CD14-positive monocyte (primary cell): ENCODE measurements around the gene ZBTB17. TPM values are rescaled to one million over a fixed set of nuclear protein-coding genes. Genes with fewer than 3 reads are reported as not detected.

Source experiments
- DNase-seq, 3 donors: peaks; one replicate each; pipeline ENCODE4 v3.0.0-alpha.2; 2011 to 2022
- H2AFZ ChIP-seq: 2 replicates; pipeline ENCODE4 v1.6.0; 2012; ENCODE audit warnings: mild to moderate bottlenecking, low read depth, low read length, inconsistent platforms; ENCODE audit not compliant: insufficient read depth, poor library complexity, severe bottlenecking
- H3K27ac ChIP-seq, 2 donors: 1 replicate in 1 of 2; 2 replicates in 1 of 2; pipeline ENCODE4 v1.5.1; 2012 to 2013; ENCODE audit warnings: low read length in 2 of 2, control low read depth in 1 of 2, inconsistent platforms in 1 of 2, low read depth in 1 of 2, mild to moderate bottlenecking in 1 of 2
- H3K27me3 ChIP-seq, 2 donors: one replicate each; pipeline versions ENCODE4 v1.6.0 to v1.6.1; 2011 to 2013; ENCODE audit warnings: low read length in 2 of 2; ENCODE audit not compliant: control insufficient read depth in 2 of 2, insufficient read depth in 2 of 2
- H3K36me3 ChIP-seq, 2 donors: replicated peaks in 1 of 2; 1 replicate in 1 of 2; 2 replicates in 1 of 2; pipeline versions ENCODE4 v1.5.1 to v1.6.1; 2012 to 2013; ENCODE audit warnings: low read length in 2 of 2, control low read depth in 1 of 2, inconsistent platforms in 1 of 2, mild to moderate bottlenecking in 1 of 2; ENCODE audit not compliant: insufficient read depth in 2 of 2, control insufficient read depth in 1 of 2
- H3K4me1 ChIP-seq, 2 donors: 1 replicate in 1 of 2; 2 replicates in 1 of 2; pipeline versions ENCODE4 v1.5.1 to v1.6.1; 2012 to 2013; ENCODE audit warnings: low read length in 2 of 2, control low read depth in 1 of 2, inconsistent platforms in 1 of 2, mild to moderate bottlenecking in 1 of 2, moderate library complexity in 1 of 2; ENCODE audit not compliant: insufficient read depth in 2 of 2, control insufficient read depth in 1 of 2
- H3K4me2 ChIP-seq: replicated peaks from 2 replicates; pipeline ENCODE3; 2012; ENCODE audit warnings: low read length, moderate library complexity, mild to moderate bottlenecking; ENCODE audit not compliant: poor library complexity, severe bottlenecking; ENCODE audit errors: extremely low read depth
- H3K4me3 ChIP-seq, 3 experiments: fragments of 200-600 bp in 1 of 3; sonication (generic) in 1 of 3; replicated peaks in 1 of 3; 1 replicate in 2 of 3; 2 replicates in 1 of 3; pipeline ENCODE4 v1.5.1; 2011 to 2013; ENCODE audit warnings: low read length in 3 of 3, mild to moderate bottlenecking in 3 of 3, control low read depth in 2 of 3, low read depth in 2 of 3, inconsistent platforms in 1 of 3, moderate library complexity in 1 of 3
- H3K79me2 ChIP-seq: 2 replicates; pipeline ENCODE4 v1.6.0; 2012; ENCODE audit warnings: mild to moderate bottlenecking, control low read depth, inconsistent platforms, low read length, moderate library complexity; ENCODE audit not compliant: insufficient read depth
- H3K9ac ChIP-seq: 2 replicates; pipeline ENCODE4 v1.6.0; 2017; ENCODE audit warnings: low read length, mild to moderate bottlenecking; ENCODE audit not compliant: insufficient read depth, poor library complexity, severe bottlenecking
- H3K9me3 ChIP-seq, 2 donors: replicated peaks in 1 of 2; 1 replicate in 1 of 2; 2 replicates in 1 of 2; pipeline versions ENCODE4 v1.5.1 to v1.6.1; 2012 to 2013; ENCODE audit warnings: low read length in 2 of 2, control low read depth in 1 of 2; ENCODE audit not compliant: control insufficient read depth in 1 of 2, insufficient read depth in 1 of 2
- H4K20me1 ChIP-seq: 2 replicates; pipeline ENCODE4 v1.6.0; 2012; ENCODE audit warnings: mild to moderate bottlenecking, low read length, control low read depth, moderate library complexity; ENCODE audit not compliant: insufficient read depth
- H3K27ac Mint-ChIP-seq, 7 donors: one replicate each; pipeline ENCODE4 v1.8.0; 2020; ENCODE audit warnings: mild to moderate bottlenecking in 7 of 7, mixed read lengths in 7 of 7, moderate library complexity in 6 of 7, inconsistent platforms in 2 of 7
- H3K27me3 Mint-ChIP-seq, 3 donors: one replicate each; pipeline ENCODE4 v1.8.0; 2021 to 2022; ENCODE audit warnings: low read depth in 3 of 3, mild to moderate bottlenecking in 3 of 3, mixed read lengths in 3 of 3, moderate library complexity in 3 of 3, inconsistent platforms in 1 of 3
- H3K36me3 Mint-ChIP-seq, 2 donors: one replicate each; pipeline ENCODE4 v1.8.0; 2020; ENCODE audit warnings: mixed read lengths in 2 of 2, inconsistent platforms in 1 of 2, mild to moderate bottlenecking in 1 of 2
- H3K4me1 Mint-ChIP-seq: one replicate; pipeline ENCODE4 v1.8.0; 2020; ENCODE audit warnings: mild to moderate bottlenecking, mixed read lengths
- H3K4me3 Mint-ChIP-seq, 2 donors: one replicate each; pipeline ENCODE4 v1.8.0; 2020; ENCODE audit warnings: mild to moderate bottlenecking in 2 of 2, mixed read lengths in 2 of 2, moderate library complexity in 1 of 2
- H3K9me3 Mint-ChIP-seq, 7 donors: one replicate each; pipeline ENCODE4 v1.8.0; 2020 to 2022; ENCODE audit warnings: mixed read lengths in 7 of 7, mild to moderate bottlenecking in 6 of 7, moderate library complexity in 6 of 7, inconsistent platforms in 2 of 7
- CTCF ChIP-seq: fragments of 200-600 bp; IDR thresholded peaks from one replicate; pipeline ENCODE4 v1.8.0; 2022; ENCODE audit warnings: antibody characterized with exemption, mild to moderate bottlenecking
- WGBS: methylation state at CpG from one replicate; pipeline ENCODE4 v1.1.5; 2013; ENCODE audit warnings: missing lambda C conversion rate; ENCODE audit not compliant: insufficient coverage; 5-methylcytosine and 5-hydroxymethylcytosine counted together
- intact Hi-C, 2 donors: fragments of 100-400 bp; cut with micrococcal nuclease; formaldehyde crosslinking; loops; one replicate each; pipeline versions ENCODE4 v1.15.0 to v1.15.1; 2023
- polyA plus RNA-seq, 3 donors: library from polyadenylated mRNA; depleted of rRNA in 1 of 3; unstranded in 2 of 3; stranded (reverse) in 1 of 3; fragments of 300-500 nt in 2 of 3; fragments of >200 nt in 1 of 3; fragmentation: Illumina TruSeq in 2 of 3; gene quantifications; 1 replicate in 2 of 3; 2 replicates in 1 of 3; pipeline ENCODE4 v1.2.3, GENCODE V29; 2012 to 2021

ZBTB17 gene
- polyA plus RNA-seq, 3 donors, result 2.8 to 93.3 (median 7.6) TPM

DNA sequence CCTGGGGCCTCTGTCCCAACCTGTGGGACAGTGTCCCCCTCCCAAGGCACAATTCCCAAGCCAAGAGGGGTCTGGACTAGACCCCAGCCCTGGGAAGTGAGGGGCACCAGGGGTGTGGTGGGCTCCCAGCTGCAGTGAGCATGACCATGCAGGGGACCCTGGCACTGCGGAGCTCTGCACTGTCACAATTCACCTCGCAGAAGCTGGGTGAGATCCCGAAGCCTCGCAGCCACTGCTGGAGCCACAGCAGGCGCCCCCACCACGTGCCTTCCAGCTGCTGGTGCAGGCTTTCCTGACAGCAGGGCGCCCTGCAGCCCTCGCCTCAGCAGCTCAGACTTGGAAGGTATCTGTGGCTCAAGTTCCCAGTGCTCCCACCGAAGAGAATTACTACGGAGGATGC is 18.2 kb upstream of the ZBTB17 start:
- Histone ChIP-seq H2AFZ (no peak overlapping the region), H4K20me1 (no peaks in the 10 kb centered on the region), H3K27me3 (no peaks in the 10 kb centered on the region), H3K27ac (no peak overlapping the region), H3K4me3 (no peak overlapping the region), H3K9ac (no peak overlapping the region), H3K79me2 (no peaks in the 10 kb centered on the region), H3K36me3 (no peaks in the 10 kb centered on the region), H3K4me2 (no peak overlapping the region), H3K9me3 (no peaks in the 10 kb centered on the region), H3K4me1 (no peaks in the 10 kb centered on the region)
- intact Hi-C loops, result loop anchor here (1.0 to 5.0 kb wide), 4 partner anchors 52 to 202 kb away; no protein-coding TSS in a partner anchor
- no peak for TF ChIP-seq CTCF
- H3K4me1 Mint-ChIP-seq, result no peaks in the 10 kb centered on the region
- DNase-seq, result no peak
- H3K4me3 Mint-ChIP-seq, result no peak overlapping the region
- no peaks in the 10 kb centered on the region for H3K36me3 Mint-ChIP-seq
- no peak overlapping the region for H3K27ac Mint-ChIP-seq
- peaks cover 0 to 5% (median 0%) of the 10 kb centered on the region in 3 donors for H3K27me3 Mint-ChIP-seq
- no peaks in the 10 kb centered on the region for H3K9me3 Mint-ChIP-seq
- 97% methylated on average over 10 of the region's 10 CpGs for WGBS

- peaks cover 0 to 2% (median 0%) of the 10 kb centered on the region in 7 donors for H3K9me3 Mint-ChIP-seq
These were observed 17.8 kb upstream of the ZBTB17 start for GRCh38 chr1:15993666-15994065.

More at GRCh38 chr1:15993666-15994065, 17.8 kb upstream of the ZBTB17 start:
- intact Hi-C loops, result loop anchor here (1.0 to 5.0 kb wide), 4 partner anchors 51 to 201 kb away; no protein-coding TSS in a partner anchor
- H2AFZ ChIP-seq, result no peak overlapping the region
- no peaks in the 10 kb centered on the region for H3K27me3 ChIP-seq
- Mint-ChIP-seq H3K27me3 (peaks cover 0 to 6% (median 1%) of the 10 kb centered on the region in 3 donors), H3K4me1 (no peaks in the 10 kb centered on the region), H3K4me3 (no peak overlapping the region), H3K36me3 (no peaks in the 10 kb centered on the region), H3K27ac (no peak overlapping the region)
- no peaks in the 10 kb centered on the region for H3K79me2 ChIP-seq
- H3K9me3 ChIP-seq, result no peaks in the 10 kb centered on the region
- H3K36me3 ChIP-seq, result no peaks in the 10 kb centered on the region
- DNase-seq, result no peak
- H3K4me3 ChIP-seq, result no peak overlapping the region
- WGBS, result 90% methylated on average over 14 of the region's 15 CpGs
- H3K27ac ChIP-seq, result no peak overlapping the region
- no peak overlapping the region for H3K4me2 ChIP-seq
- no peak overlapping the region for H3K9ac ChIP-seq
- TF ChIP-seq CTCF, result no peak
- H4K20me1 ChIP-seq, result no peaks in the 10 kb centered on the region
- no peaks in the 10 kb centered on the region for H3K4me1 ChIP-seq
